Nephron (organoid): ENCODE measurements around the gene UBE3C.

ENCODE experiments used
- H3K27ac Mint-ChIP-seq, 3 experiments: 2 replicates each; pipeline ENCODE4 v1.8.0; 2020; ENCODE audit warnings: mixed read lengths in 3 of 3, mild to moderate bottlenecking in 2 of 3, moderate library complexity in 1 of 3
- H3K27me3 Mint-ChIP-seq: 2 replicates; pipeline ENCODE4 v1.8.0; 2021; ENCODE audit warnings: low read depth, mild to moderate bottlenecking, moderate library complexity, mixed read lengths
- H3K36me3 Mint-ChIP-seq: 2 replicates; pipeline ENCODE4 v1.8.0; 2020; ENCODE audit warnings: low read depth, mixed read lengths
- H3K4me1 Mint-ChIP-seq: 2 replicates; pipeline ENCODE4 v1.8.0; 2020; ENCODE audit warnings: mixed read lengths
- H3K4me3 Mint-ChIP-seq, 3 experiments: 2 replicates each; pipeline ENCODE4 v1.8.0; 2020; ENCODE audit warnings: mild to moderate bottlenecking in 3 of 3, mixed read lengths in 3 of 3, moderate library complexity in 2 of 3
- H3K9me3 Mint-ChIP-seq: 2 replicates; pipeline ENCODE4 v1.8.0; 2020; ENCODE audit warnings: mixed read lengths
- TF ChIP-seq, protein P1 (sequence below), 3 experiments: fragments of 200-600 bp; sonication (generic); IDR thresholded peaks; one replicate each; pipeline ENCODE4 v1.5.0; 2021; ENCODE audit warnings: antibody characterized with exemption in 3 of 3; ENCODE audit not compliant: unreplicated experiment in 3 of 3

The UBE3C gene

DNA sequence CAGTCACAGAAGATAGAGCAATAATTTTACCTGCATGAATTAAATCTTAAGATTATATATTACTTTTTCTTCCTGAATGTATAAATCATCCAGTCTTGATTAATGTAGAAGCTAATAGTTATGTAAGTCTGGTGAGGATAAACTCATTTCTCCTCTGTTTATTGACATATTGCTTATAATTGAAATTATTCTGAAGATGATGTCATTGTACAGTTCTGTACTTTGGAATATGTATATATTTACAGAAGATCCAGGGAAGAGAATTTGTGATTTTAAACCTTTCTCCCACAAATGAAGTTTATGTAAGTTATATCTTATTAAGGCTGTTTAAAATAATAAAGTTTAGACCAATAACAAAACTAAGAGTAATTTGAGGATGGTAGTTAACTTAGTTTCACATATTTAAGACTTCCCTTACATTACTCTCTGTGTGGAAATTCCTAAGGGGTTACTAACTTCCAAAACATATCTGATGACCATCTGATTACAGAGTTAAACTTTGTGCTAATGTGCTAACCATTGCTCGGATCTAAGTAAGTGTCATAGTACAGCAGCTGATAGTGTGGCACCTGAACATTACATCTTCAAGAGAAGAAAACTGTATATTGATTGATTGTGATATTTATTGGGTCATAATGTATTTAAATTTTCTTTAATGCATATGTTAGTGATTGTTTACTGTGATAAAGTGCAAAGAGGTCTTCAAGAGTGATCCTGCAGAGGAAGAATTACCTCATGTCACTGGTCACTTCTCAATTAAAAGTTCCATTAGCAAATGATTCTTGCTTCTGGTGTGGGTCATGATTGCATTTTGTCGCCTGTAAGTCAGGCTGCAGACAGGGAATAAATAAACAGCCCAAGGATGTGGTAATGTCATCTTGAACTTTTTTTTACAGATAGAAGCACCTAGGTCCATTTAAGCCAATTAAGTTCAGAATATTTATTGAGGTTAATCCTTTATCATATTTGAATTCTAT lies 96.9 kb downstream of the UBE3C start:
- no peaks in the 10 kb centered on the region for H3K4me1 Mint-ChIP-seq
- TF ChIP-seq, protein P1, sequence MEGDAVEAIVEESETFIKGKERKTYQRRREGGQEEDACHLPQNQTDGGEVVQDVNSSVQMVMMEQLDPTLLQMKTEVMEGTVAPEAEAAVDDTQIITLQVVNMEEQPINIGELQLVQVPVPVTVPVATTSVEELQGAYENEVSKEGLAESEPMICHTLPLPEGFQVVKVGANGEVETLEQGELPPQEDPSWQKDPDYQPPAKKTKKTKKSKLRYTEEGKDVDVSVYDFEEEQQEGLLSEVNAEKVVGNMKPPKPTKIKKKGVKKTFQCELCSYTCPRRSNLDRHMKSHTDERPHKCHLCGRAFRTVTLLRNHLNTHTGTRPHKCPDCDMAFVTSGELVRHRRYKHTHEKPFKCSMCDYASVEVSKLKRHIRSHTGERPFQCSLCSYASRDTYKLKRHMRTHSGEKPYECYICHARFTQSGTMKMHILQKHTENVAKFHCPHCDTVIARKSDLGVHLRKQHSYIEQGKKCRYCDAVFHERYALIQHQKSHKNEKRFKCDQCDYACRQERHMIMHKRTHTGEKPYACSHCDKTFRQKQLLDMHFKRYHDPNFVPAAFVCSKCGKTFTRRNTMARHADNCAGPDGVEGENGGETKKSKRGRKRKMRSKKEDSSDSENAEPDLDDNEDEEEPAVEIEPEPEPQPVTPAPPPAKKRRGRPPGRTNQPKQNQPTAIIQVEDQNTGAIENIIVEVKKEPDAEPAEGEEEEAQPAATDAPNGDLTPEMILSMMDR (IDR thresholded peaks at IDR 0.05; ENCODE audit: unreplicated experiment in 3 of 3), result no peak
- H3K9me3 Mint-ChIP-seq, result no peaks in the 10 kb centered on the region
- no peak overlapping the region for H3K27ac Mint-ChIP-seq
- no peak overlapping the region for H3K4me3 Mint-ChIP-seq
- H3K27me3 Mint-ChIP-seq, result no peaks in the 10 kb centered on the region
- peaks cover 70% of the 10 kb centered on the region for H3K36me3 Mint-ChIP-seq

DNA sequence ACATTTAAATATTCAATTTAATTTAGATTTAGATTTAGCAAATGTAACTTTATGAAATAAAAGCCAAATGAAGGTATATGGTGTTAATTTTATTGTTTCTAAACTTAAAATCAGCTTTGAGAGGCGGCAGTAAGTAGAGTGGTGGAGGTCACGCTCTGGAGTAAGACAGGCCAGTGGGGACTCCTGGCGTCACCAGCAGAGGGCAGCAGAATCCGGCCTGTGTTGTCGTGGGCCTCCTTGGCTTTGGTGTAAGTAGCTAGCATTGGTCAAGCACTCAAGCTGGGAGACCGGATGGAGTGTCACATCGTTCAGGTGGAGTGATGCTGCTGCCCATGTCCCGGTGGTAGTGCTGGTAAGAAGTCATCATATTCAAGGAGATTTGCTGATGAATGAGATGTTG lies 99.4 kb downstream of the UBE3C start:
- H3K4me1 Mint-ChIP-seq, result no peaks in the 10 kb centered on the region
- H3K27me3 Mint-ChIP-seq, result no peaks in the 10 kb centered on the region
- TF ChIP-seq, protein P1 (IDR thresholded peaks at IDR 0.05; ENCODE audit: unreplicated experiment in 3 of 3), result no peak
- no peaks in the 10 kb centered on the region for H3K9me3 Mint-ChIP-seq
- H3K4me3 Mint-ChIP-seq, result no peak overlapping the region
- H3K27ac Mint-ChIP-seq, result no peak overlapping the region
- peaks cover 63% of the 10 kb centered on the region for H3K36me3 Mint-ChIP-seq

DNA sequence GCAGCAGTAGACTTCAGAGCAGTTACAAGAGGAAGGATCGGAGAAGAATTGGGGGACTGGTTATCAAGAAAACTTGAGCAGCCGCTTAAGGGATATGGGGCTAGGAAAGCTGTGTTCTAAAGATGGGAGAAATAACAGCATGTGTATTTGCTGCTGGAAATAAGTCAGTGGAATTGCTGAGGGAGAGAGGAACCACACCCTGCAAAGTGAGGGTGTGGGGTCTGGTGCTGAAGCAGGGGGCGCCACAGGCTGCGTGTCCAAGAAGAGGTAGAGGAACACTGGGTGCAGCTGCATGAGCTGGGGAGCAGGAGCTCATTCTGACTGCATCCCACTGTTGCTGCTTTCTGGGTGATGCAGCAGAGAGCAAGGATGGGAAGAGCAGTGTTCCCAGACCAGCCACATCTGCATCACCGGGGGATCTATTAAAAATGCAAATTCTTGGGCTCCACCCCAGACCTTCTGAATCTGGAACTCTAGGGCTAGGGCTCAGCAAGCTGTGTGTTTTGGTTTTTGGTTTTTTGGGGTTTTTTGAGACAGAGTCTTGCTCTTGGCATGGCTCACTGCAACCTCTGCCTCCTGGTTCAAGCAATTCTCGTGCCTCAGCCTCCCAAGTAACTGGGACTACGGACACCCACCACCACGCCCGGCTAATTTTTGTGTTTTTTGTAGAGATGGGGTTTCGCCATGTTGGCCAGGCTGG lies 101.0 kb downstream of the UBE3C start:
- no peaks in the 10 kb centered on the region for H3K9me3 Mint-ChIP-seq
- no peak overlapping the region for H3K4me3 Mint-ChIP-seq
- no peaks in the 10 kb centered on the region for H3K4me1 Mint-ChIP-seq
- no peaks in the 10 kb centered on the region for H3K27me3 Mint-ChIP-seq
- no peak overlapping the region for H3K27ac Mint-ChIP-seq
- H3K36me3 Mint-ChIP-seq, result peaks cover 47% of the 10 kb centered on the region
- TF ChIP-seq, protein P1 (IDR thresholded peaks at IDR 0.05; ENCODE audit: unreplicated experiment in 3 of 3), result no peak

DNA sequence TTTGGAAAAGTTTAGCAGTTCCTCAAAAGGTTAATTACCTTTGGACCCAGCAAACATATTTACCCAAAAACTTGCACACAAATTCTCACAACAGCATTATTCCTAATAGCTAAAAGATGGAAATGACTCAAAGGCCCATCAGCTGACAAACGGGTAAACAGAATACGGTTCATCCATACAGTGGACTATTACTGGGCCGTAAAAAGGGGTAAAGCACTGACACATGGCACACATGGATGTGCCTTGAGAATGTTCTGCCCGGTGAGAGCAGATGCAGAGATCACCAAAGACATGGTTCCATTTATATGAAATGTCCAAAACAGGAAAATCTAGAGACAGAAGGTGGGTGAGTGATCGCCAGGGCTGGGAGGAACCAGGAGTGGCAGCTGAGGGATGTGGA lies 102.9 kb downstream of the UBE3C start:
- Mint-ChIP-seq H3K4me3 (no peak overlapping the region), H3K9me3 (no peaks in the 10 kb centered on the region), H3K36me3 (peaks cover 41% of the 10 kb centered on the region), H3K27me3 (no peaks in the 10 kb centered on the region), H3K27ac (no peak overlapping the region), H3K4me1 (no peaks in the 10 kb centered on the region)
- TF ChIP-seq, protein P1 (IDR thresholded peaks at IDR 0.05; ENCODE audit: unreplicated experiment in 3 of 3), result no peak

DNA sequence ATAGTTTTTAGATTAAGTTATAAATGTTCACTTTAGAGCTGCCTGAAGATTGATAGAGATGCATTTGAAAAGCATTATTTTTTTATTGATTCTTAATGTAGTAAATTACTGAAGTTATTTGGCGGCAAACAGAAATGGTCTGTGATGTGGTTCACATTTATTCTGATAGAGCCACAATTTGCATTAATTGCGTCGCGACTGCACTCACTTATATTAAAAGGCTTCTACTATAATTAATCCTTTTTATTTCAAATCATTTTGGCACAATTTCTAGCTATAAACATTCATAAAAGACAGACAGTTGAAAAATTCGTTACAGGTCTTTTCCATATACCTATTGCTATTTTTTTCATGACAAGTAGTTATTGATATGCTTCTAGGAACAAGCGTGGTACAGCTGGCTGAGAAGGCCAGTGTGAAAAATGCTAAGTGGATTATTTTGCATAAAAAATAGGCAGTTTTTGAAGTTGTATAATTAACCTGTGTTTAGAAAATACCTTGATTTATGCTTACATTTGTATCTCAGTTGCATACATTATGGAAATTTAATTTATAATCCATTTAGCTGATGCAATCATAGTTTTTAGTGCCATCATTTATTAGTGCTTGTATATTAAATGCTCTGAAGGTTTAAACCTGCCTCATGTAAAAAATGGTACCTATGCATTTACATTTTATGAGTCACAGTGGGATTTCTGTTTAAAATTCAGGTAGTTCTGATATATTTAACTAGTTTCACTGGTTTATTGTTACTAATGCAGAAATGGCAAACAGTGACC lies 106.0 kb downstream of the UBE3C start:
- TF ChIP-seq, protein P1 (IDR thresholded peaks at IDR 0.05; ENCODE audit: unreplicated experiment in 3 of 3), result no peak
- Mint-ChIP-seq H3K27ac (no peak overlapping the region), H3K4me1 (no peaks in the 10 kb centered on the region), H3K27me3 (no peaks in the 10 kb centered on the region), H3K36me3 (peaks cover 34% of the 10 kb centered on the region), H3K4me3 (no peak overlapping the region), H3K9me3 (no peaks in the 10 kb centered on the region)
